Aorta (tissue), 5 donors: ENCODE measurements around the gene ADNP. TPM values are rescaled to one million over a fixed set of nuclear protein-coding genes. Genes with fewer than 3 reads are reported as not detected.

Source experiments
- ATAC-seq: fragments of 200-7000 bp; cut with Tn5 transposase; one replicate; pipeline ENCODE4 v1.9.1; 2022; ENCODE audit warnings: moderate library complexity; ENCODE audit not compliant: low FRiP score
- DNase-seq, 2 donors: peaks; one replicate each; pipeline ENCODE4 v3.0.0-alpha.2; 2020
- H3K27ac ChIP-seq, 2 donors: one replicate each; pipeline ENCODE4 v1.5.1; 2013; ENCODE audit warnings: low read length in 2 of 2, mild to moderate bottlenecking in 2 of 2, moderate library complexity in 2 of 2, control low read depth in 1 of 2, inconsistent platforms in 1 of 2, low read depth in 1 of 2
- H3K27me3 ChIP-seq, 2 donors: one replicate each; pipeline ENCODE4 v1.6.1; 2013; ENCODE audit warnings: control low read depth in 1 of 2, low read length in 1 of 2, mild to moderate bottlenecking in 1 of 2, moderate library complexity in 1 of 2; ENCODE audit not compliant: insufficient read depth in 2 of 2, control insufficient read depth in 1 of 2
- H3K36me3 ChIP-seq, 2 donors: one replicate each; pipeline ENCODE4 v1.6.1; 2013; ENCODE audit warnings: control low read depth in 1 of 2, low read length in 1 of 2, mild to moderate bottlenecking in 1 of 2; ENCODE audit not compliant: insufficient read depth in 2 of 2, control insufficient read depth in 1 of 2
- H3K4me1 ChIP-seq, 2 donors: one replicate each; pipeline ENCODE4 v1.6.1; 2013; ENCODE audit warnings: low read length in 2 of 2, control low read depth in 1 of 2, mild to moderate bottlenecking in 1 of 2, moderate library complexity in 1 of 2; ENCODE audit not compliant: insufficient read depth in 2 of 2, control insufficient read depth in 1 of 2
- H3K4me3 ChIP-seq, 2 donors: one replicate each; pipeline ENCODE4 v1.5.1; 2013; ENCODE audit warnings: low read length in 2 of 2, control low read depth in 1 of 2, mild to moderate bottlenecking in 1 of 2
- H3K9me3 ChIP-seq: one replicate; pipeline ENCODE4 v1.6.1; 2013; ENCODE audit warnings: mild to moderate bottlenecking, low read length; ENCODE audit not compliant: control insufficient read depth
- WGBS, 2 donors: extraction: QIAGEN DNeasy Blood & Tissue Kit; methylation state at CpG; one replicate each; pipeline ENCODE4 v1.1.7; 2013; 5-methylcytosine and 5-hydroxymethylcytosine counted together
- intact Hi-C, 2 donors: fragments of 100-400 bp; cut with DNase I; formaldehyde crosslinking; loops; one replicate each; pipeline versions ENCODE4 v1.14.2 to v1.15.0; 2022
- polyA plus RNA-seq, 2 donors: library from polyadenylated mRNA; stranded (reverse); fragments of 200-250 nt; gene quantifications; one replicate each; pipeline ENCODE4 v1.2.3, GENCODE V29; 2013
- total RNA-seq, 2 donors: library from RNA; stranded (reverse); fragmentation: NEBNext Ultra II Directional; extraction: Animal tissue kit (Norgen Biotek cat#: 25700); gene quantifications; one replicate each; pipeline ENCODE4 v1.2.1, GENCODE V29; 2021
- donor health status: healthy with polysubstance abuse.
- donor health status: Bipolar disorder and iron deficiency.
- donor health status: DM: no; HTN: no; CAD: no.
- donor health status: DM: no; HTN: no; CAD: no.
- donor health status: DM: yes; HTN: yes; CAD: no.

The ADNP gene
- total and polyA plus RNA-seq, 4 donors = 9.4 to 61.4 (median 39.0) TPM

- H3K9me3 ChIP-seq = no peaks in the 10 kb centered on the region
- intact Hi-C loops = no loop called here
- peak overlapping the region in 1 of 2 donors; percentile 14 for H3K27ac ChIP-seq
- WGBS, 2 donors = 35 to 44% methylated on average over 2 of the region's 2 CpGs
- peaks cover 3 to 27% of the 10 kb centered on the region in 2 donors for H3K4me1 ChIP-seq
- no peak for ATAC-seq
- no peaks in the 10 kb centered on the region for H3K36me3 ChIP-seq
- no peaks in the 10 kb centered on the region for H3K27me3 ChIP-seq
- H3K4me3 ChIP-seq = no peak overlapping the region
- DNase-seq = no peak
These were observed 17.4 kb downstream of the ADNP start for GRCh38 chr20:50913690-50914375.

GRCh38 chr20:50911716-50912115, 19.5 kb downstream of the ADNP start:
- H3K27ac ChIP-seq = no peak overlapping the region
- WGBS, 2 donors = 23 to 25% methylated on average over 1 of the region's 1 CpG
- intact Hi-C loops = no loop called here
- DNase-seq = no peak
- no peaks in the 10 kb centered on the region for H3K9me3 ChIP-seq
- no peak overlapping the region for H3K4me3 ChIP-seq
- no peaks in the 10 kb centered on the region for H3K27me3 ChIP-seq
- H3K4me1 ChIP-seq = peaks cover 3 to 24% of the 10 kb centered on the region in 2 donors
- no peak for ATAC-seq
- H3K36me3 ChIP-seq = no peaks in the 10 kb centered on the region

- no peaks in the 10 kb centered on the region for H3K36me3 ChIP-seq
- H3K4me3 ChIP-seq = no peak overlapping the region
- H3K27me3 ChIP-seq = no peaks in the 10 kb centered on the region
- H3K4me1 ChIP-seq = peaks cover 3 to 25% of the 10 kb centered on the region in 2 donors
- DNase-seq (no peak), ATAC-seq (no peak)
- WGBS, 2 donors = 39 to 45% methylated on average over 3 of the region's 3 CpGs
- intact Hi-C loops = no loop called here
- no peaks in the 10 kb centered on the region for H3K9me3 ChIP-seq
- no peak overlapping the region for H3K27ac ChIP-seq
These were observed 20.2 kb downstream of the ADNP start for GRCh38 chr20:50911030-50911429.

- no peak for DNase-seq
- Histone ChIP-seq H3K4me3 (no peak overlapping the region), H3K27me3 (no peaks in the 10 kb centered on the region), H3K9me3 (no peaks in the 10 kb centered on the region), H3K27ac (no peak overlapping the region), H3K36me3 (no peaks in the 10 kb centered on the region), H3K4me1 (peaks cover 3 to 27% of the 10 kb centered on the region in 2 donors)
- no peak for ATAC-seq
- intact Hi-C loops = no loop called here
- WGBS, 2 donors = 84 to 93% methylated on average over 3 of the region's 3 CpGs
These were observed 21.8 kb downstream of the ADNP start for GRCh38 chr20:50909413-50909812.

GRCh38 chr20:50904067-50904570, 27.1 kb downstream of the ADNP start:
- H3K9me3 ChIP-seq = no peaks in the 10 kb centered on the region
- H3K27ac ChIP-seq = no peak overlapping the region
- ATAC-seq = no peak
- no peak for DNase-seq
- H3K4me1 ChIP-seq = peaks cover 0 to 9% of the 10 kb centered on the region in 2 donors
- no peak overlapping the region for H3K4me3 ChIP-seq
- intact Hi-C loops = no loop called here
- H3K27me3 ChIP-seq = no peaks in the 10 kb centered on the region
- 30% methylated on average over 6 of the region's 6 CpGs for WGBS, 2 donors
- peaks cover 0 to 5% of the 10 kb centered on the region in 2 donors for H3K36me3 ChIP-seq

- peaks cover 0 to 5% of the 10 kb centered on the region in 2 donors for H3K36me3 ChIP-seq
- DNase-seq (no peak), ATAC-seq (no peak)
- intact Hi-C loops = no loop called here
- no peak overlapping the region for H3K4me3 ChIP-seq
- WGBS, 2 donors = 63% methylated on average over 8 of the region's 8 CpGs
- H3K4me1 ChIP-seq = peaks cover 0 to 9% of the 10 kb centered on the region in 2 donors
- no peak overlapping the region for H3K27ac ChIP-seq
- H3K9me3 ChIP-seq = no peaks in the 10 kb centered on the region
- H3K27me3 ChIP-seq = no peaks in the 10 kb centered on the region
These were observed 27.7 kb downstream of the ADNP start for GRCh38 chr20:50903353-50904051.

GRCh38 chr20:50901301-50901700, 29.9 kb downstream of the ADNP start:
- Histone ChIP-seq H3K4me1 (peaks cover 0 to 6% of the 10 kb centered on the region in 2 donors), H3K9me3 (no peaks in the 10 kb centered on the region), H3K27me3 (no peaks in the 10 kb centered on the region), H3K27ac (no peak overlapping the region), H3K36me3 (peaks cover 3 to 5% of the 10 kb centered on the region in 2 donors), H3K4me3 (no peak overlapping the region)
- DNase-seq (no peak), ATAC-seq (no peak)
- intact Hi-C loops = no loop called here
- 95 to 100% methylated on average over 1 of the region's 1 CpG for WGBS, 2 donors

GRCh38 chr20:50900261-50900660, 31.0 kb downstream of the ADNP start:
- WGBS, 2 donors = 92 to 94% methylated on average over 7 of the region's 7 CpGs
- intact Hi-C loops = no loop called here
- peaks cover 3 to 5% of the 10 kb centered on the region in 2 donors for H3K36me3 ChIP-seq

GRCh38 chr20:50898475-50898874, 32.8 kb downstream of the ADNP start:
- peaks cover 0 to 3% of the 10 kb centered on the region in 2 donors for H3K4me1 ChIP-seq
- H3K27ac ChIP-seq = no peak overlapping the region
- H3K27me3 ChIP-seq = no peaks in the 10 kb centered on the region
- intact Hi-C loops = no loop called here
- H3K4me3 ChIP-seq = no peak overlapping the region
- WGBS, 2 donors = 83 to 93% methylated on average over 1 of the region's 1 CpG
- DNase-seq = no peak
- H3K36me3 ChIP-seq = peaks cover 9 to 12% of the 10 kb centered on the region in 2 donors
- no peak for ATAC-seq
- no peaks in the 10 kb centered on the region for H3K9me3 ChIP-seq

More at GRCh38 chr20:50900261-50900660, 31.0 kb downstream of the ADNP start:
- H3K4me3 ChIP-seq = no peak overlapping the region
- no peak overlapping the region for H3K27ac ChIP-seq
- H3K4me1 ChIP-seq = peaks cover 0 to 5% of the 10 kb centered on the region in 2 donors
- DNase-seq = no peak
- ATAC-seq = no peak
- no peaks in the 10 kb centered on the region for H3K9me3 ChIP-seq
- H3K27me3 ChIP-seq = no peaks in the 10 kb centered on the region
